ENCODE data around the gene DSG1. TPM values are rescaled to one million over a fixed set of nuclear protein-coding genes. Genes with fewer than 3 reads are reported as not detected.

DSG1 gene
- total and polyA plus RNA-seq, 2 of the 13 experiments (the other 11 are each of a cell fraction or from before 2014, with no cell fraction given) = 0.04 TPM; not detected in 1

DNA sequence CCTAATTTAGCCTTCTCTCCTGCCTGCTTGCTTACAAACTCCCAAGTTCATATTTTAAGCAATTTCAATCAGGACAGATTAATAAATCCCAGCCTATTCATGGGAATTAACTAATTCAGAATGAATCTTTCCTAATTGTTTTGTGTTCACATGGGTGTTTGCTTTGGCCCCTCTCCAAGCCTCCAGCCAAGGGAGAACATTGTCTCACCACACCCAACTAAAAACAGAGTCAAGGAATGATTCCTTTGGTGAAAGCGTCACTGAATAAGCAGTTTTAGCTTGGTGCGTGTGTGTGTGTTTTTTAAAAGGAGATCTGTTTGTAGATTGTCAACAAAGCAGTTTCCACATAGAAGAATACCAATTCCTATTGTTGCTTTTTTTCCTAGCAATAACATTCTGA, 43.0 kb upstream of the DSG1 start (continued):
- TF ChIP-seq ZNF678 (CRISPR knock-in tag; IDR thresholded peaks at IDR 0.05) (no peak), RBM22 (optimal IDR thresholded peaks at IDR 0.05; ENCODE audit: low read length) (no peak), PTBP1 (IDR thresholded peaks at IDR 0.05; ENCODE audit: low read depth, low read length, poor library complexity, severe bottlenecking) (no peak), ZNF569 (CRISPR knock-in tag; IDR thresholded peaks at IDR 0.05; ENCODE audit: borderline replicate concordance) (no peak), NFIC (IDR thresholded peaks at IDR 0.05; ENCODE audit: low read length) (0 out of 2 replicates have a peak, but pooled peaks have one; percentile 28), ZNF430 (CRISPR knock-in tag; IDR thresholded peaks at IDR 0.05) (no peak), ZNF773 (CRISPR knock-in tag; IDR thresholded peaks at IDR 0.05; ENCODE audit: borderline replicate concordance) (no peak), SRF (IDR thresholded peaks at IDR 0.05; ENCODE audit: low read depth, low read length) (no peak), GATA4 (IDR thresholded peaks at IDR 0.05; ENCODE audit: borderline replicate concordance, low read depth) (no peak), TCF12 (IDR thresholded peaks at IDR 0.05) (no peak), TCF12 (CRISPR knock-in tag; IDR thresholded peaks at IDR 0.05) (no peak), HMG20A (CRISPR knock-in tag; IDR thresholded peaks at IDR 0.05; ENCODE audit: borderline replicate concordance) (peak; percentile 22; the same call in 1 of the 2 replicates), SP5 (CRISPR knock-in tag; IDR thresholded peaks at IDR 0.05; ENCODE audit: borderline replicate concordance, low read depth) (no peak), BCL6 (CRISPR knock-in tag; IDR thresholded peaks at IDR 0.05) (0 out of 2 replicates have a peak, but pooled peaks have one; percentile 12)
- TF ChIP-seq, protein P1, sequence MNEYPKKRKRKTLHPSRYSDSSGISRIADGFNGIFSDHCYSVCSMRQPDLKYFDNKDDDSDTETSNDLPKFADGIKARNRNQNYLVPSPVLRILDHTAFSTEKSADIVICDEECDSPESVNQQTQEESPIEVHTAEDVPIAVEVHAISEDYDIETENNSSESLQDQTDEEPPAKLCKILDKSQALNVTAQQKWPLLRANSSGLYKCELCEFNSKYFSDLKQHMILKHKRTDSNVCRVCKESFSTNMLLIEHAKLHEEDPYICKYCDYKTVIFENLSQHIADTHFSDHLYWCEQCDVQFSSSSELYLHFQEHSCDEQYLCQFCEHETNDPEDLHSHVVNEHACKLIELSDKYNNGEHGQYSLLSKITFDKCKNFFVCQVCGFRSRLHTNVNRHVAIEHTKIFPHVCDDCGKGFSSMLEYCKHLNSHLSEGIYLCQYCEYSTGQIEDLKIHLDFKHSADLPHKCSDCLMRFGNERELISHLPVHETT (CRISPR knock-in tag; conservative IDR thresholded peaks at IDR 0.05) = no peak
- TF ChIP-seq, protein P2, sequence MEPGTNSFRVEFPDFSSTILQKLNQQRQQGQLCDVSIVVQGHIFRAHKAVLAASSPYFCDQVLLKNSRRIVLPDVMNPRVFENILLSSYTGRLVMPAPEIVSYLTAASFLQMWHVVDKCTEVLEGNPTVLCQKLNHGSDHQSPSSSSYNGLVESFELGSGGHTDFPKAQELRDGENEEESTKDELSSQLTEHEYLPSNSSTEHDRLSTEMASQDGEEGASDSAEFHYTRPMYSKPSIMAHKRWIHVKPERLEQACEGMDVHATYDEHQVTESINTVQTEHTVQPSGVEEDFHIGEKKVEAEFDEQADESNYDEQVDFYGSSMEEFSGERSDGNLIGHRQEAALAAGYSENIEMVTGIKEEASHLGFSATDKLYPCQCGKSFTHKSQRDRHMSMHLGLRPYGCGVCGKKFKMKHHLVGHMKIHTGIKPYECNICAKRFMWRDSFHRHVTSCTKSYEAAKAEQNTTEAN (CRISPR knock-in tag; conservative IDR thresholded peaks at IDR 0.05) = no peak
- TF ChIP-seq, protein P3, sequence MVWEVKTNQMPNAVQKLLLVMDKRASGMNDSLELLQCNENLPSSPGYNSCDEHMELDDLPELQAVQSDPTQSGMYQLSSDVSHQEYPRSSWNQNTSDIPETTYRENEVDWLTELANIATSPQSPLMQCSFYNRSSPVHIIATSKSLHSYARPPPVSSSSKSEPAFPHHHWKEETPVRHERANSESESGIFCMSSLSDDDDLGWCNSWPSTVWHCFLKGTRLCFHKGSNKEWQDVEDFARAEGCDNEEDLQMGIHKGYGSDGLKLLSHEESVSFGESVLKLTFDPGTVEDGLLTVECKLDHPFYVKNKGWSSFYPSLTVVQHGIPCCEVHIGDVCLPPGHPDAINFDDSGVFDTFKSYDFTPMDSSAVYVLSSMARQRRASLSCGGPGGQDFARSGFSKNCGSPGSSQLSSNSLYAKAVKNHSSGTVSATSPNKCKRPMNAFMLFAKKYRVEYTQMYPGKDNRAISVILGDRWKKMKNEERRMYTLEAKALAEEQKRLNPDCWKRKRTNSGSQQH (CRISPR knock-in tag; IDR thresholded peaks at IDR 0.05; ENCODE audit: low read depth) = no peak
- TF ChIP-seq, protein P4, sequence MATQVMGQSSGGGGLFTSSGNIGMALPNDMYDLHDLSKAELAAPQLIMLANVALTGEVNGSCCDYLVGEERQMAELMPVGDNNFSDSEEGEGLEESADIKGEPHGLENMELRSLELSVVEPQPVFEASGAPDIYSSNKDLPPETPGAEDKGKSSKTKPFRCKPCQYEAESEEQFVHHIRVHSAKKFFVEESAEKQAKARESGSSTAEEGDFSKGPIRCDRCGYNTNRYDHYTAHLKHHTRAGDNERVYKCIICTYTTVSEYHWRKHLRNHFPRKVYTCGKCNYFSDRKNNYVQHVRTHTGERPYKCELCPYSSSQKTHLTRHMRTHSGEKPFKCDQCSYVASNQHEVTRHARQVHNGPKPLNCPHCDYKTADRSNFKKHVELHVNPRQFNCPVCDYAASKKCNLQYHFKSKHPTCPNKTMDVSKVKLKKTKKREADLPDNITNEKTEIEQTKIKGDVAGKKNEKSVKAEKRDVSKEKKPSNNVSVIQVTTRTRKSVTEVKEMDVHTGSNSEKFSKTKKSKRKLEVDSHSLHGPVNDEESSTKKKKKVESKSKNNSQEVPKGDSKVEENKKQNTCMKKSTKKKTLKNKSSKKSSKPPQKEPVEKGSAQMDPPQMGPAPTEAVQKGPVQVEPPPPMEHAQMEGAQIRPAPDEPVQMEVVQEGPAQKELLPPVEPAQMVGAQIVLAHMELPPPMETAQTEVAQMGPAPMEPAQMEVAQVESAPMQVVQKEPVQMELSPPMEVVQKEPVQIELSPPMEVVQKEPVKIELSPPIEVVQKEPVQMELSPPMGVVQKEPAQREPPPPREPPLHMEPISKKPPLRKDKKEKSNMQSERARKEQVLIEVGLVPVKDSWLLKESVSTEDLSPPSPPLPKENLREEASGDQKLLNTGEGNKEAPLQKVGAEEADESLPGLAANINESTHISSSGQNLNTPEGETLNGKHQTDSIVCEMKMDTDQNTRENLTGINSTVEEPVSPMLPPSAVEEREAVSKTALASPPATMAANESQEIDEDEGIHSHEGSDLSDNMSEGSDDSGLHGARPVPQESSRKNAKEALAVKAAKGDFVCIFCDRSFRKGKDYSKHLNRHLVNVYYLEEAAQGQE (IDR thresholded peaks at IDR 0.05; ENCODE audit: borderline replicate concordance in 1 of 2, low read depth in 1 of 2, low read length in 2 of 2) = no peak
- TF ChIP-seq, protein P5, sequence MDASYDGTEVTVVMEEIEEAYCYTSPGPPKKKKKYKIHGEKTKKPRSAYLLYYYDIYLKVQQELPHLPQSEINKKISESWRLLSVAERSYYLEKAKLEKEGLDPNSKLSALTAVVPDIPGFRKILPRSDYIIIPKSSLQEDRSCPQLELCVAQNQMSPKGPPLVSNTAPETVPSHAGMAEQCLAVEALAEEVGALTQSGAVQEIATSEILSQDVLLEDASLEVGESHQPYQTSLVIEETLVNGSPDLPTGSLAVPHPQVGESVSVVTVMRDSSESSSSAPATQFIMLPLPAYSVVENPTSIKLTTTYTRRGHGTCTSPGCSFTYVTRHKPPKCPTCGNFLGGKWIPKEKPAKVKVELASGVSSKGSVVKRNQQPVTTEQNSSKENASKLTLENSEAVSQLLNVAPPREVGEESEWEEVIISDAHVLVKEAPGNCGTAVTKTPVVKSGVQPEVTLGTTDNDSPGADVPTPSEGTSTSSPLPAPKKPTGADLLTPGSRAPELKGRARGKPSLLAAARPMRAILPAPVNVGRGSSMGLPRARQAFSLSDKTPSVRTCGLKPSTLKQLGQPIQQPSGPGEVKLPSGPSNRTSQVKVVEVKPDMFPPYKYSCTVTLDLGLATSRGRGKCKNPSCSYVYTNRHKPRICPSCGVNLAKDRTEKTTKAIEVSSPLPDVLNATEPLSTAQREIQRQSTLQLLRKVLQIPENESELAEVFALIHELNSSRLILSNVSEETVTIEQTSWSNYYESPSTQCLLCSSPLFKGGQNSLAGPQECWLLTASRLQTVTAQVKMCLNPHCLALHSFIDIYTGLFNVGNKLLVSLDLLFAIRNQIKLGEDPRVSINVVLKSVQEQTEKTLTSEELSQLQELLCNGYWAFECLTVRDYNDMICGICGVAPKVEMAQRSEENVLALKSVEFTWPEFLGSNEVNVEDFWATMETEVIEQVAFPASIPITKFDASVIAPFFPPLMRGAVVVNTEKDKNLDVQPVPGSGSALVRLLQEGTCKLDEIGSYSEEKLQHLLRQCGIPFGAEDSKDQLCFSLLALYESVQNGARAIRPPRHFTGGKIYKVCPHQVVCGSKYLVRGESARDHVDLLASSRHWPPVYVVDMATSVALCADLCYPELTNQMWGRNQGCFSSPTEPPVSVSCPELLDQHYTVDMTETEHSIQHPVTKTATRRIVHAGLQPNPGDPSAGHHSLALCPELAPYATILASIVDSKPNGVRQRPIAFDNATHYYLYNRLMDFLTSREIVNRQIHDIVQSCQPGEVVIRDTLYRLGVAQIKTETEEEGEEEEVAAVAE (CRISPR knock-in tag; IDR thresholded peaks at IDR 0.05; ENCODE audit: borderline replicate concordance) = no peak
